Activated CD4-positive, CD25-positive, alpha-beta regulatory T cell treated with anti-CD3 and anti-CD28 coated beads, Interleukin-2, amount 50 U/mL, for 72 hours (primary cell): ENCODE results near the gene NACAD.

ENCODE experiments used
- DNase-seq: peaks from one replicate; pipeline ENCODE4 v3.0.0; 2021

Gene NACAD

GRCh38 chr7:45073031-45073785 lies 15.6 kb downstream of the NACAD start:
- peak; percentile 21 for DNase-seq

GRCh38 chr7:45072131-45073030 lies 16.4 kb downstream of the NACAD start:
- DNase-seq = peak; percentile 12

GRCh38 chr7:45071528-45071927 lies 17.2 kb downstream of the NACAD start:
- peak; percentile 15 for DNase-seq

GRCh38 chr7:45070254-45070642 lies 18.5 kb downstream of the NACAD start:
- DNase-seq = peak; percentile 3

GRCh38 chr7:45069444-45070253 lies 19.1 kb downstream of the NACAD start:
- peak; percentile 2 for DNase-seq

GRCh38 chr7:45068236-45069023 lies 20.3 kb downstream of the NACAD start:
- peak; percentile 30 for DNase-seq

GRCh38 chr7:45067582-45067981 lies 21.2 kb downstream of the NACAD start:
- DNase-seq = peak; percentile 11

GRCh38 chr7:45066409-45066808 lies 22.4 kb downstream of the NACAD start:
- peak; percentile 2 for DNase-seq

- peak; percentile 16 for DNase-seq
Observed at GRCh38 chr7:45065031-45065995, 23.5 kb downstream of the NACAD start.

- DNase-seq = peak; percentile 11
Observed at GRCh38 chr7:45064047-45064725, 24.6 kb downstream of the NACAD start.

- DNase-seq = peak; percentile 4
Observed at GRCh38 chr7:45061806-45062425, 26.9 kb downstream of the NACAD start.

- DNase-seq = no peak
Observed at GRCh38 chr7:45061352-45061751, 27.4 kb downstream of the NACAD start.

- DNase-seq = no peak
Observed at GRCh38 chr7:45060295-45060694, 28.5 kb downstream of the NACAD start.

- peak; percentile 2 for DNase-seq
Observed at GRCh38 chr7:45057878-45058277, 30.9 kb downstream of the NACAD start.

- DNase-seq = peak; percentile 19
Observed at GRCh38 chr7:45055594-45056219, 33.1 kb downstream of the NACAD start.

- DNase-seq = no peak
Observed at GRCh38 chr7:45055016-45055415, 33.8 kb downstream of the NACAD start.

- DNase-seq = peak; percentile 25
Observed at GRCh38 chr7:45054442-45054841, 34.3 kb downstream of the NACAD start.

GRCh38 chr7:45053941-45054340 lies 34.8 kb downstream of the NACAD start:
- no peak for DNase-seq

GRCh38 chr7:45053401-45053800 lies 35.4 kb downstream of the NACAD start:
- no peak for DNase-seq
